ENCODE measurements around the gene ACKR4.

GRCh38 chr3:132573797-132574211, 23.3 kb upstream of the ACKR4 start:
- TF ChIP-seq, protein P1, sequence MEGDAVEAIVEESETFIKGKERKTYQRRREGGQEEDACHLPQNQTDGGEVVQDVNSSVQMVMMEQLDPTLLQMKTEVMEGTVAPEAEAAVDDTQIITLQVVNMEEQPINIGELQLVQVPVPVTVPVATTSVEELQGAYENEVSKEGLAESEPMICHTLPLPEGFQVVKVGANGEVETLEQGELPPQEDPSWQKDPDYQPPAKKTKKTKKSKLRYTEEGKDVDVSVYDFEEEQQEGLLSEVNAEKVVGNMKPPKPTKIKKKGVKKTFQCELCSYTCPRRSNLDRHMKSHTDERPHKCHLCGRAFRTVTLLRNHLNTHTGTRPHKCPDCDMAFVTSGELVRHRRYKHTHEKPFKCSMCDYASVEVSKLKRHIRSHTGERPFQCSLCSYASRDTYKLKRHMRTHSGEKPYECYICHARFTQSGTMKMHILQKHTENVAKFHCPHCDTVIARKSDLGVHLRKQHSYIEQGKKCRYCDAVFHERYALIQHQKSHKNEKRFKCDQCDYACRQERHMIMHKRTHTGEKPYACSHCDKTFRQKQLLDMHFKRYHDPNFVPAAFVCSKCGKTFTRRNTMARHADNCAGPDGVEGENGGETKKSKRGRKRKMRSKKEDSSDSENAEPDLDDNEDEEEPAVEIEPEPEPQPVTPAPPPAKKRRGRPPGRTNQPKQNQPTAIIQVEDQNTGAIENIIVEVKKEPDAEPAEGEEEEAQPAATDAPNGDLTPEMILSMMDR (IDR thresholded peaks at IDR 0.05 in 4 of 5, conservative IDR thresholded peaks at IDR 0.05 in 1 of 5), result no peak
- TF ChIP-seq POLR2A (IDR thresholded peaks at IDR 0.05), result no peak

Data from gastrocnemius medialis (tissue), 4 donors.